NT2/D1 (cell line): ENCODE measurements around the gene SCAP.

ENCODE experiments used
- YY1 ChIP-seq: IDR thresholded peaks from 2 replicates; pipeline ENCODE4 v1.6.1; 2011; ENCODE audit not compliant: insufficient read length, insufficient read depth
- ZNF274 ChIP-seq: IDR thresholded peaks from 2 replicates; pipeline ENCODE4 v1.6.1; 2011; ENCODE audit warnings: mild to moderate bottlenecking, low read depth, low read length

- TF ChIP-seq ZNF274 = no peak
- TF ChIP-seq YY1 = no peak
These were observed 71.3 kb downstream of the SCAP start for GRCh38 chr3:47404431-47404876.
